HCT116 (cell line): ENCODE data around the gene LSM10. TPM values are rescaled to one million over a fixed set of nuclear protein-coding genes. Genes with fewer than 3 reads are reported as not detected.

Experiments used
- ATAC-seq: fragments of 200-7000 bp; cut with Tn5 transposase; 2 replicates; pipeline ENCODE4 v1.9.1; 2020; ENCODE audit warnings: mild to moderate bottlenecking, moderate library complexity
- BruUV-seq: library from RNA; stranded (reverse); fragments of 400-500 nt; replicated peaks from 2 replicates; lab custom pipeline; 2021; lab: Mats Ljungman, UMichigan
- CTCF ChIA-PET: fragments of 300-600 bp; sonication (Branson Sonifier 250); formaldehyde crosslinking; loops from one replicate; lab custom pipeline; 2021; ENCODE audit warnings: antibody characterized with exemption; lab: Charles Lee
- POLR2A ChIA-PET: fragments of 300-600, 350-600 bp; sonication (Branson Sonifier 250); formaldehyde crosslinking; loops from one replicate; lab custom pipeline; 2021; ENCODE audit warnings: antibody characterized with exemption; lab: Charles Lee
- RAD21 ChIA-PET, 2 experiments: fragments of 300-600 bp; sonication (Branson Sonifier 250); formaldehyde crosslinking; loops; one replicate each; lab custom pipeline; 2023; ENCODE audit warnings: low total read pairs in 2 of 2; ENCODE audit not compliant: uncharacterized antibody in 2 of 2, unreplicated experiment in 2 of 2, low non-redundant PET in 1 of 2; lab: Charles Lee
- DNase-seq: peaks from one replicate; pipeline ENCODE4 v3.0.0-alpha.2; 2010; ENCODE audit warnings: low read depth, low spot score
- H2AFZ ChIP-seq: fragments of 200-600 bp; shearing (Covaris generic), sonication (generic); 2 replicates; pipeline ENCODE4 v1.6.1; 2017; ENCODE audit warnings: low read depth, mixed run types, mixed read lengths, antibody characterized with exemption, low read length; ENCODE audit not compliant: poor library complexity, severe bottlenecking
- H3K27ac ChIP-seq: 2 replicates; pipeline ENCODE4 v1.5.1; 2012; ENCODE audit warnings: low read depth, low read length
- H3K27me3 ChIP-seq: fragments of 200-600 bp; sonication (generic); 2 replicates; pipeline ENCODE4 v1.6.1; 2016; ENCODE audit warnings: mixed run types, low read length, mixed read lengths; ENCODE audit not compliant: insufficient read depth
- H3K36me3 ChIP-seq, 2 experiments: fragments of 200-500 bp in 1 of 2; fragments of 200-600 bp in 1 of 2; sonication (Bioruptor generic) in 1 of 2; sonication (generic) in 1 of 2; 2 replicates each; pipeline versions ENCODE4 v1.5.1 to v1.6.1; 2014 to 2016; ENCODE audit warnings: low read length in 2 of 2, inconsistent platforms in 1 of 2, mixed read lengths in 1 of 2, mixed run types in 1 of 2; ENCODE audit not compliant: insufficient read depth in 2 of 2, control insufficient read depth in 1 of 2
- H3K4me1 ChIP-seq, 2 experiments: fragments of 200-600 bp in 1 of 2; sonication (generic) in 1 of 2; 2 replicates each; pipeline versions ENCODE4 v1.5.1 to v1.6.1; 2012 to 2017; ENCODE audit warnings: low read length in 2 of 2, inconsistent platforms in 1 of 2, mild to moderate bottlenecking in 1 of 2, mixed read lengths in 1 of 2, mixed run types in 1 of 2, moderate library complexity in 1 of 2; ENCODE audit not compliant: insufficient read depth in 2 of 2, control insufficient read depth in 1 of 2
- H3K4me2 ChIP-seq: fragments of 200-600 bp; sonication (generic); 2 replicates; pipeline ENCODE4 v1.6.1; 2017; ENCODE audit warnings: mixed run types, low read length, mixed read lengths
- H3K4me3 ChIP-seq, 2 experiments: fragments of 200-600 bp in 1 of 2; sonication (generic) in 1 of 2; replicated peaks in 1 of 2; 2 replicates each; pipeline ENCODE4 v1.5.1; 2011 to 2016; ENCODE audit warnings: low read length in 2 of 2, control low read depth in 1 of 2, low read depth in 1 of 2, mild to moderate bottlenecking in 1 of 2, mixed read lengths in 1 of 2, mixed run types in 1 of 2
- H3K79me2 ChIP-seq: fragments of 200-600 bp; sonication (generic); 2 replicates; pipeline ENCODE4 v1.6.1; 2017; ENCODE audit warnings: mild to moderate bottlenecking, mixed run types, low read length, moderate library complexity, mixed read lengths; ENCODE audit not compliant: insufficient read depth
- H3K9ac ChIP-seq: fragments of 200-600 bp; sonication (generic); 2 replicates; pipeline ENCODE4 v1.6.1; 2016; ENCODE audit warnings: low read length, mixed read lengths
- H3K9me2 ChIP-seq: fragments of 200-600 bp; sonication (generic), shearing (Covaris generic); 2 replicates; pipeline ENCODE4 v1.6.1; 2017; ENCODE audit warnings: mixed run types, mild to moderate bottlenecking, moderate library complexity; ENCODE audit not compliant: insufficient read depth
- H3K9me3 ChIP-seq, 2 experiments: fragments of 200-500 bp in 1 of 2; fragments of 200-600 bp in 1 of 2; sonication (Bioruptor generic) in 1 of 2; sonication (generic) in 1 of 2; 2 replicates each; pipeline ENCODE4 v1.6.1; 2014 to 2017; ENCODE audit warnings: low read length in 2 of 2, mixed read lengths in 2 of 2, inconsistent platforms in 1 of 2, low read depth in 1 of 2, mild to moderate bottlenecking in 1 of 2, mixed run types in 1 of 2, moderate library complexity in 1 of 2; ENCODE audit not compliant: control insufficient read depth in 1 of 2, insufficient read depth in 1 of 2
- H4K20me1 ChIP-seq: fragments of 200-600 bp; sonication (generic), shearing (Covaris generic); 2 replicates; pipeline ENCODE4 v1.6.1; 2017; ENCODE audit warnings: mixed run types, mild to moderate bottlenecking, moderate library complexity; ENCODE audit not compliant: insufficient read depth
- ATF3 ChIP-seq: IDR thresholded peaks from 2 replicates; pipeline ENCODE4 v1.6.1; 2012
- CEBPB ChIP-seq: IDR thresholded peaks from 2 replicates; pipeline ENCODE4 v1.6.1; 2012; ENCODE audit warnings: low read depth
- CTCF ChIP-seq, 3 experiments: fragments of 200-600 bp in 1 of 3; sonication (generic) in 1 of 3; IDR thresholded peaks in 2 of 3; conservative IDR thresholded peaks in 1 of 3; 2 replicates each; pipeline ENCODE4 v1.5.1; 2012 to 2017; ENCODE audit warnings: low read depth in 2 of 3, low read length in 2 of 3, antibody characterized with exemption in 1 of 3, borderline replicate concordance in 1 of 3, control low read depth in 1 of 3, mild to moderate bottlenecking in 1 of 3, mixed read lengths in 1 of 3, mixed run types in 1 of 3, moderate library complexity in 1 of 3; ENCODE audit not compliant: insufficient read depth in 1 of 3
- EGR1 ChIP-seq: IDR thresholded peaks from 2 replicates; pipeline ENCODE4 v1.6.1; 2012; ENCODE audit warnings: low read depth
- EZH2 ChIP-seq: fragments of 200-600 bp; sonication (generic); IDR thresholded peaks from 2 replicates; pipeline ENCODE4 v1.6.1; 2017; ENCODE audit warnings: antibody characterized with exemption, mixed run types
- FOSL1 ChIP-seq: IDR thresholded peaks from 2 replicates; pipeline ENCODE4 v1.6.1; 2012; ENCODE audit warnings: low read depth
- JUND ChIP-seq: IDR thresholded peaks from 2 replicates; pipeline ENCODE4 v1.6.1; 2012
- POLR2A ChIP-seq: IDR thresholded peaks from 2 replicates; pipeline ENCODE4 v1.7.0; 2011; ENCODE audit warnings: borderline replicate concordance; ENCODE audit not compliant: insufficient read depth, insufficient read length; ENCODE audit errors: extremely low read depth
- RAD21 ChIP-seq: IDR thresholded peaks from 2 replicates; pipeline ENCODE4 v1.6.1; 2012; ENCODE audit warnings: low read depth, mild to moderate bottlenecking
- REST ChIP-seq: IDR thresholded peaks from 2 replicates; pipeline ENCODE4 v1.6.1; 2012; ENCODE audit warnings: low read depth
- SP1 ChIP-seq: IDR thresholded peaks from 2 replicates; pipeline ENCODE4 v1.6.1; 2012; ENCODE audit warnings: low read depth
- SRF ChIP-seq: IDR thresholded peaks from 2 replicates; pipeline ENCODE4 v1.6.1; 2012; ENCODE audit warnings: low read depth
- TCF7L2 ChIP-seq: IDR thresholded peaks from 2 replicates; pipeline ENCODE4 v1.7.0; 2011; ENCODE audit warnings: borderline replicate concordance, inconsistent platforms; ENCODE audit not compliant: insufficient read depth, insufficient read length; ENCODE audit errors: extremely low read depth
- YY1 ChIP-seq: IDR thresholded peaks from 2 replicates; pipeline ENCODE4 v1.6.1; 2011; ENCODE audit warnings: low read length, low read depth, moderate library complexity, mild to moderate bottlenecking; ENCODE audit not compliant: insufficient replicate concordance; ENCODE audit errors: extremely low read depth
- ZBTB33 ChIP-seq: IDR thresholded peaks from 2 replicates; pipeline ENCODE4 v1.6.1; 2011; ENCODE audit warnings: mild to moderate bottlenecking, low read length, moderate library complexity; ENCODE audit not compliant: insufficient replicate concordance; ENCODE audit errors: extremely low read depth
- ZFX ChIP-seq: fragments of 450-650 bp; IDR thresholded peaks from 2 replicates; pipeline ENCODE4 v1.6.1; 2017
- ZNF274 ChIP-seq: fragments of 200-500 bp; sonication (Bioruptor generic); IDR thresholded peaks from 2 replicates; pipeline ENCODE4 v1.6.1; 2014; ENCODE audit warnings: mild to moderate bottlenecking, low read depth, low read length, inconsistent platforms
- intact Hi-C: fragments of 100-400 bp; cut with micrococcal nuclease; formaldehyde crosslinking; loops from 2 replicates; pipeline ENCODE4 v1.10.0; 2022
- total RNA-seq: library from RNA; stranded (reverse); gene quantifications from one replicate; pipeline ENCODE4 v1.2.1, GENCODE V29; 2021; ENCODE audit not compliant: unreplicated experiment

The LSM10 gene
- total RNA-seq, 1 experiment from 2014 or later, result 49.5 TPM

- ChIA-PET POLR2A (interaction anchor here (1.2 to 5.9 kb wide), 2 partner anchors 15 to 29 kb away, joined by 3 to 20 read pairs; no protein-coding TSS in a partner anchor), RAD21 (no interaction called here), CTCF (no interaction called here)
- H3K9me2 ChIP-seq, result no peaks in the 10 kb centered on the region
- H3K9ac ChIP-seq, result no peak overlapping the region
- intact Hi-C loops, result no loop called here
- no peaks in the 10 kb centered on the region for H3K79me2 ChIP-seq
- H3K36me3 ChIP-seq, result no peaks in the 10 kb centered on the region
- no peak for ATAC-seq
- no peak overlapping the region for H3K27ac ChIP-seq
- DNase-seq, result no peak
- no peaks in the 10 kb centered on the region for H3K9me3 ChIP-seq
- no peak overlapping the region for H3K4me3 ChIP-seq
- H3K4me1 ChIP-seq, result peaks cover 11 to 30% of the 10 kb centered on the region in 2 experiments
- H4K20me1 ChIP-seq, result no peaks in the 10 kb centered on the region
- BruUV-seq, result no TSS peak
- no peaks in the 10 kb centered on the region for H3K27me3 ChIP-seq
- TF ChIP-seq REST (no peak), YY1 (no peak), ZFX (no peak), EZH2 (no peak), TCF7L2 (no peak), SRF (no peak), RAD21 (no peak), EGR1 (no peak), ZBTB33 (no peak), POLR2A (no peak), FOSL1 (no peak), CEBPB (no peak), ZNF274 (no peak), CTCF (IDR thresholded peaks at IDR 0.05 in 2 of 3, conservative IDR thresholded peaks at IDR 0.05 in 1 of 3; ENCODE audit: borderline replicate concordance in 1 of 3, insufficient read depth in 1 of 3, low read depth in 2 of 3, low read length in 2 of 3) (no peak), ATF3 (no peak), JUND (no peak), SP1 (no peak)
- TF ChIP-seq, all 23 proteins: peak for 0
- Histone ChIP-seq H2AFZ (no peak overlapping the region), H3K4me2 (no peak overlapping the region)
Observed at GRCh38 chr1:36415661-36416326, 18.1 kb upstream of the LSM10 start.
